GM12891 (cell line): Measurements from ENCODE around the gene CRAT.
"Not testable (repeated sequence)": the region's sequence is repeated elsewhere in the genome, so short reads cannot be mapped to it uniquely, and the experiment has no call there.

ENCODE experiments used
- POLR2A ChIP-seq: IDR thresholded peaks from 2 replicates; pipeline ENCODE4 v1.6.1; 2011; ENCODE audit warnings: low read depth, low read length, control low read depth
- SPI1 ChIP-seq: IDR thresholded peaks from 2 replicates; pipeline ENCODE4 v1.6.1; 2011; ENCODE audit warnings: low read depth, low read length, control low read depth

GRCh38 chr9:129122976-129123375, 12.4 kb upstream of the CRAT start:
- TF ChIP-seq POLR2A, SPI1: not testable (repeated sequence)
